Testis (tissue), 3 donors: ENCODE data around the gene ARFGAP3. TPM values are rescaled to one million over a fixed set of nuclear protein-coding genes. Genes with fewer than 3 reads are reported as not detected.
A peak's percentile ranks its signal among the peaks of the same experiment; 100 is the strongest.

Experiments
- DNase-seq: peaks from one replicate; pipeline ENCODE4 v3.0.0-alpha.2; 2019
- H3K27ac ChIP-seq, 2 donors: fragments of 200-600 bp; sonication (generic); one replicate each; pipeline ENCODE4 v1.5.1; 2019
- H3K27me3 ChIP-seq: fragments of 200-600 bp; sonication (generic); one replicate; pipeline ENCODE4 v1.5.1; 2019
- H3K36me3 ChIP-seq: fragments of 200-600 bp; sonication (generic); one replicate; pipeline ENCODE4 v1.5.1; 2017; ENCODE audit warnings: low read depth; ENCODE audit errors: missing control alignments
- H3K4me1 ChIP-seq: fragments of 200-600 bp; sonication (generic); one replicate; pipeline ENCODE4 v1.5.1; 2019
- H3K4me3 ChIP-seq, 2 donors: fragments of 200-600 bp; sonication (generic); one replicate each; pipeline ENCODE4 v1.5.1; 2017 to 2019
- H3K9me3 ChIP-seq: fragments of 200-600 bp; sonication (generic); one replicate; pipeline ENCODE4 v1.5.1; 2017
- CTCF ChIP-seq, 3 experiments: fragments of 450-650 bp in 2 of 3; fragments of 200-600 bp in 1 of 3; sonication (generic) in 1 of 3; IDR thresholded peaks; one replicate each; pipeline ENCODE4 v1.5.1; 2016 to 2019; ENCODE audit warnings: antibody characterized with exemption in 3 of 3, mild to moderate bottlenecking in 2 of 3, moderate library complexity in 1 of 3
- POLR2A ChIP-seq: fragments of 450-650 bp; IDR thresholded peaks from one replicate; pipeline ENCODE4 v1.6.1; 2017; ENCODE audit warnings: antibody characterized with exemption, mild to moderate bottlenecking, moderate library complexity
- WGBS, 2 donors: methylation state at CpG; one replicate each; pipeline ENCODE4 v1.1.5; 2018; 5-methylcytosine and 5-hydroxymethylcytosine counted together
- intact Hi-C: fragments of 100-400 bp; cut with DNase I; formaldehyde crosslinking; loops from one replicate; pipeline ENCODE4 v1.15.1; 2023; ENCODE audit warnings: low total_unique reads
- polyA plus RNA-seq: library from polyadenylated mRNA; stranded (reverse); fragments of 350-450 nt; fragmentation: Illumina TruSeq; extraction: RNeasy Lipid Tissue Mini Kit (QIAGEN cat#74804); gene quantifications from one replicate; pipeline ENCODE4 v1.2.3, GENCODE V29; 2014; ENCODE audit warnings: low read depth, low replicate concordance; ENCODE audit not compliant: insufficient read depth
- total RNA-seq, 2 donors: library from RNA; depleted of rRNA; stranded (reverse); fragments of >200 nt; gene quantifications; one replicate each; pipeline ENCODE4 v1.2.3, GENCODE V29; 2016

The ARFGAP3 gene
- total and polyA plus RNA-seq, 3 donors from 2014 or later, result 50.2 to 82.9 (median 54.1) TPM

- Histone ChIP-seq H3K36me3 (no peaks in the 10 kb centered on the region), H3K4me1 (no peaks in the 10 kb centered on the region), H3K9me3 (no peaks in the 10 kb centered on the region), H3K4me3 (no peak overlapping the region), H3K27me3 (no peaks in the 10 kb centered on the region), H3K27ac (no peak overlapping the region)
- no peak for DNase-seq
- intact Hi-C loops, result no loop called here
- WGBS, 2 donors, result 87 to 93% methylated on average over 28 to 33 of the region's 33 CpGs
- TF ChIP-seq POLR2A, result no peak
- no peak for TF ChIP-seq CTCF (IDR thresholded peaks at IDR 0.05)
Measured at GRCh38 chr22:42869888-42870480, 12.9 kb upstream of the ARFGAP3 start.

GRCh38 chr22:42869463-42869862 lies 12.4 kb upstream of the ARFGAP3 start:
- Histone ChIP-seq H3K4me3 (no peak overlapping the region), H3K27me3 (no peaks in the 10 kb centered on the region), H3K27ac (no peak overlapping the region), H3K9me3 (no peaks in the 10 kb centered on the region), H3K36me3 (no peaks in the 10 kb centered on the region), H3K4me1 (no peaks in the 10 kb centered on the region)
- DNase-seq, result no peak
- WGBS, 2 donors, result 82 to 96% methylated on average over 8 of the region's 8 CpGs
- intact Hi-C loops, result no loop called here
- TF ChIP-seq CTCF (IDR thresholded peaks at IDR 0.05) (no peak), POLR2A (no peak)

- peak; percentile 42 for DNase-seq
- WGBS, 2 donors, result 58 to 67% methylated on average over 9 to 16 of the region's 16 CpGs
- Histone ChIP-seq H3K27ac (no peak overlapping the region), H3K36me3 (no peaks in the 10 kb centered on the region), H3K27me3 (no peaks in the 10 kb centered on the region), H3K4me1 (no peaks in the 10 kb centered on the region), H3K4me3 (no peak overlapping the region), H3K9me3 (no peaks in the 10 kb centered on the region)
- intact Hi-C loops, result no loop called here
- TF ChIP-seq POLR2A (no peak), CTCF (IDR thresholded peaks at IDR 0.05) (no peak)
Measured at GRCh38 chr22:42868751-42869251, 11.7 kb upstream of the ARFGAP3 start.

- intact Hi-C loops, result no loop called here
Measured at GRCh38 chr22:42866100-42866499, 9.0 kb upstream of the ARFGAP3 start.

More at GRCh38 chr22:42866100-42866499, 9.0 kb upstream of the ARFGAP3 start:
- Histone ChIP-seq H3K36me3 (no peaks in the 10 kb centered on the region), H3K4me3 (no peak overlapping the region), H3K27me3 (no peaks in the 10 kb centered on the region), H3K4me1 (no peaks in the 10 kb centered on the region), H3K9me3 (no peaks in the 10 kb centered on the region), H3K27ac (no peak overlapping the region)
- TF ChIP-seq POLR2A, result no peak
- no peak for TF ChIP-seq CTCF (IDR thresholded peaks at IDR 0.05)
- 89 to 91% methylated on average over 7 of the region's 7 CpGs for WGBS, 2 donors
- DNase-seq, result no peak
